ENCODE measurements around the gene SLC2A6. TPM values are rescaled to one million over a fixed set of nuclear protein-coding genes. Genes with fewer than 3 reads are reported as not detected.

Gene SLC2A6
- total and polyA plus RNA-seq, 2 donors (not counting 1 experiment from before 2014, with no cell fraction given), result 7.6 to 9.1 TPM

- TF ChIP-seq CTCF (conservative IDR thresholded peaks at IDR 0.05 in 1 of 2, IDR thresholded peaks at IDR 0.05 in 1 of 2; ENCODE audit: low read depth in 1 of 2, low read length in 2 of 2) (no peak), EZH2 (IDR thresholded peaks at IDR 0.05; ENCODE audit: low read length, missing control alignments) (no peak)
- H4K20me1 ChIP-seq (ENCODE audit: control insufficient read depth, extremely low read depth, insufficient read depth, low read length), result no peaks in the 10 kb centered on the region
- H3K27ac ChIP-seq (ENCODE audit: insufficient read depth, low read length), result peak within 1 kb of the TSS; percentile 78
- DNase-seq (ENCODE audit: low read depth in 2 of 2), result peak; percentile 86 to 90
- H3K36me3 ChIP-seq (ENCODE audit: control insufficient read depth, insufficient read depth, low read length), result no peaks in the 10 kb centered on the region
- no peaks in the 10 kb centered on the region for H3K9me3 ChIP-seq (ENCODE audit: control insufficient read depth, insufficient read depth, low read depth, low read length)
- H3K79me2 ChIP-seq (ENCODE audit: control insufficient read depth, insufficient read depth, low read length), result no peaks in the 10 kb centered on the region
- H3K4me1 ChIP-seq (ENCODE audit: control insufficient read depth, extremely low read depth, insufficient read depth, low read length), result peaks cover 5% of the 10 kb centered on the region
- H3K9ac ChIP-seq (ENCODE audit: insufficient read depth, low read length), result peak within 1 kb of the TSS; percentile 95
- peak within 1 kb of the TSS; percentile 85 for H3K4me2 ChIP-seq (ENCODE audit: extremely low read depth, insufficient read depth, low read length)
- H3K27me3 ChIP-seq (ENCODE audit: control insufficient read depth, insufficient read depth, low read length), result no peaks in the 10 kb centered on the region
- peak within 1 kb of the TSS; percentile 65 to 85 (median 75) for H3K4me3 ChIP-seq (replicated peaks in 1 of 4; ENCODE audit: control extremely low read depth in 1 of 4, insufficient read depth in 1 of 4, low read depth in 3 of 4, low read length in 4 of 4)
- peak within 1 kb of the TSS; percentile 83 for H2AFZ ChIP-seq (ENCODE audit: low read length)
Observed at GRCh38 chr9:133459476-133460404, 19.2 kb downstream of the SLC2A6 start, which contains the start of gene CACFD1. CACFD1 (plus strand) TSS chr9:133459978; CDS start chr9:133460067, 89 bp downstream.

GRCh38 chr9:133458643-133459312 lies 20.1 kb downstream of the SLC2A6 start:
- Histone ChIP-seq H3K9ac (ENCODE audit: insufficient read depth, low read length) (no peak overlapping the region), H3K4me3 (replicated peaks in 1 of 4; ENCODE audit: control extremely low read depth in 1 of 4, insufficient read depth in 1 of 4, low read depth in 3 of 4, low read length in 4 of 4) (peak overlapping the region in 2 of 4 experiments; percentile 56 to 79), H3K9me3 (ENCODE audit: control insufficient read depth, insufficient read depth, low read depth, low read length) (no peaks in the 10 kb centered on the region), H2AFZ (ENCODE audit: low read length) (no peak overlapping the region), H3K27me3 (ENCODE audit: control insufficient read depth, insufficient read depth, low read length) (no peaks in the 10 kb centered on the region), H3K4me1 (ENCODE audit: control insufficient read depth, extremely low read depth, insufficient read depth, low read length) (peaks cover 5% of the 10 kb centered on the region), H3K27ac (ENCODE audit: insufficient read depth, low read length) (no peak overlapping the region), H3K79me2 (ENCODE audit: control insufficient read depth, insufficient read depth, low read length) (no peaks in the 10 kb centered on the region), H3K4me2 (ENCODE audit: extremely low read depth, insufficient read depth, low read length) (peak overlapping the region; percentile 82), H4K20me1 (ENCODE audit: control insufficient read depth, extremely low read depth, insufficient read depth, low read length) (no peaks in the 10 kb centered on the region), H3K36me3 (ENCODE audit: control insufficient read depth, insufficient read depth, low read length) (no peaks in the 10 kb centered on the region)
- no peak for DNase-seq (ENCODE audit: low read depth in 2 of 2)
- TF ChIP-seq EZH2 (IDR thresholded peaks at IDR 0.05; ENCODE audit: low read length, missing control alignments), result no peak
- TF ChIP-seq CTCF (conservative IDR thresholded peaks at IDR 0.05 in 1 of 2, IDR thresholded peaks at IDR 0.05 in 1 of 2; ENCODE audit: low read depth in 1 of 2, low read length in 2 of 2), result no peak

GRCh38 chr9:133457748-133458147 lies 21.2 kb downstream of the SLC2A6 start:
- Histone ChIP-seq H3K4me2 (ENCODE audit: extremely low read depth, insufficient read depth, low read length) (no peak overlapping the region), H3K79me2 (ENCODE audit: control insufficient read depth, insufficient read depth, low read length) (no peaks in the 10 kb centered on the region), H3K27me3 (ENCODE audit: control insufficient read depth, insufficient read depth, low read length) (no peaks in the 10 kb centered on the region), H3K36me3 (ENCODE audit: control insufficient read depth, insufficient read depth, low read length) (no peaks in the 10 kb centered on the region), H3K4me1 (ENCODE audit: control insufficient read depth, extremely low read depth, insufficient read depth, low read length) (peaks cover 5% of the 10 kb centered on the region), H3K9ac (ENCODE audit: insufficient read depth, low read length) (no peak overlapping the region), H3K4me3 (replicated peaks in 1 of 4; ENCODE audit: control extremely low read depth in 1 of 4, insufficient read depth in 1 of 4, low read depth in 3 of 4, low read length in 4 of 4) (no peak overlapping the region), H3K9me3 (ENCODE audit: control insufficient read depth, insufficient read depth, low read depth, low read length) (no peaks in the 10 kb centered on the region), H2AFZ (ENCODE audit: low read length) (no peak overlapping the region), H4K20me1 (ENCODE audit: control insufficient read depth, extremely low read depth, insufficient read depth, low read length) (no peaks in the 10 kb centered on the region), H3K27ac (ENCODE audit: insufficient read depth, low read length) (no peak overlapping the region)
- TF ChIP-seq EZH2 (IDR thresholded peaks at IDR 0.05; ENCODE audit: low read length, missing control alignments) (no peak), CTCF (conservative IDR thresholded peaks at IDR 0.05 in 1 of 2, IDR thresholded peaks at IDR 0.05 in 1 of 2; ENCODE audit: low read depth in 1 of 2, low read length in 2 of 2) (no peak)
- DNase-seq (ENCODE audit: low read depth in 2 of 2), result no peak
